Vagina (tissue), 2 donors: ENCODE results near the gene FKBP7.

Experiments used
- POLR2A ChIP-seq, 2 donors: fragments of 450-650 bp; IDR thresholded peaks; one replicate each; pipeline ENCODE4 v1.6.1; 2017; ENCODE audit warnings: antibody characterized with exemption in 2 of 2, mild to moderate bottlenecking in 2 of 2, moderate library complexity in 2 of 2
- TF ChIP-seq, protein P1 (sequence below), 3 experiments: fragments of 450-650 bp in 2 of 3; fragments of 200-600 bp in 1 of 3; sonication (generic) in 1 of 3; IDR thresholded peaks; one replicate each; pipeline ENCODE4 v1.5.1; 2017 to 2019; ENCODE audit warnings: antibody characterized with exemption in 3 of 3, mild to moderate bottlenecking in 2 of 3, moderate library complexity in 2 of 3

DNA sequence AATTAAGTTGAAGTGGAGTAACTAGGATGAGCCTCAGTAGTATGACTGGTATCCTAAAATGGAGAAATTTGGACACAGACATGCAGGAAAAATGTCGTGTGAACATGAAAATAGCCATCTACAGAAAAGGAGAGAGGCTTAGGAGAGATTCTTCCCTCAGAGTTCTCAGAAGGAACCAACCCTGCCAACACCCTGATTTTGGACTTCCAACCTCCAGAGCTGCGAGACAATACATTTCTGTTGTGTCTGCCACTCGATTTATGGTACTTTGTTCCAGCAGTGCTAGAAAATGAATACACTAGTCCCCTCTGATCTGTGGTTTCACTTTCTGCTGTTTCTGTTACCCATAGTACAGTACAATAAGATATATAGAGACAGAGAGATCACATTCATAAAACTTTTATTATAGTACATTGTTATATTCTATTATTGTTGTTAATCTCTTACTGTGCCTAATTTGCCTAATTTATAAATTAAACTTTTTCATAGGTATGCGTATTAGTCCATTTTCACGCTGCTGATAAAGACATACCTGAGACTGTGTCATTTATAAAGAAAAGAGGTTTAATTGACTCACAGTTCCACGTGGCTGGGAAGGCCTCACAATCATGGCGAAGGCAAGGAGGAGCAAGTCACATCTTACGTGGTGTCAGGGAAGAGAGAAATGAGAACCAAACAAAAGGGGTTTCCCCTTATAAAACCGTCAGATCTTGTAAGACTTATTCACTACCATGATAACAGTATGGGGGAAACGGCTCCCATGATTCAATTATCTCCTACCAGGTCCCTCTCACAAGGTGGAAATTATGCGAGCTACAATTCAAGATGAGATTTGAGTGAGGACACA, 43.1 kb upstream of the FKBP7 start:
- TF ChIP-seq, protein P1, sequence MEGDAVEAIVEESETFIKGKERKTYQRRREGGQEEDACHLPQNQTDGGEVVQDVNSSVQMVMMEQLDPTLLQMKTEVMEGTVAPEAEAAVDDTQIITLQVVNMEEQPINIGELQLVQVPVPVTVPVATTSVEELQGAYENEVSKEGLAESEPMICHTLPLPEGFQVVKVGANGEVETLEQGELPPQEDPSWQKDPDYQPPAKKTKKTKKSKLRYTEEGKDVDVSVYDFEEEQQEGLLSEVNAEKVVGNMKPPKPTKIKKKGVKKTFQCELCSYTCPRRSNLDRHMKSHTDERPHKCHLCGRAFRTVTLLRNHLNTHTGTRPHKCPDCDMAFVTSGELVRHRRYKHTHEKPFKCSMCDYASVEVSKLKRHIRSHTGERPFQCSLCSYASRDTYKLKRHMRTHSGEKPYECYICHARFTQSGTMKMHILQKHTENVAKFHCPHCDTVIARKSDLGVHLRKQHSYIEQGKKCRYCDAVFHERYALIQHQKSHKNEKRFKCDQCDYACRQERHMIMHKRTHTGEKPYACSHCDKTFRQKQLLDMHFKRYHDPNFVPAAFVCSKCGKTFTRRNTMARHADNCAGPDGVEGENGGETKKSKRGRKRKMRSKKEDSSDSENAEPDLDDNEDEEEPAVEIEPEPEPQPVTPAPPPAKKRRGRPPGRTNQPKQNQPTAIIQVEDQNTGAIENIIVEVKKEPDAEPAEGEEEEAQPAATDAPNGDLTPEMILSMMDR (IDR thresholded peaks at IDR 0.05): no peak
- TF ChIP-seq POLR2A (IDR thresholded peaks at IDR 0.05): no peak
